ENCODE results near the gene NEDD4L.

The NEDD4L gene

DNA sequence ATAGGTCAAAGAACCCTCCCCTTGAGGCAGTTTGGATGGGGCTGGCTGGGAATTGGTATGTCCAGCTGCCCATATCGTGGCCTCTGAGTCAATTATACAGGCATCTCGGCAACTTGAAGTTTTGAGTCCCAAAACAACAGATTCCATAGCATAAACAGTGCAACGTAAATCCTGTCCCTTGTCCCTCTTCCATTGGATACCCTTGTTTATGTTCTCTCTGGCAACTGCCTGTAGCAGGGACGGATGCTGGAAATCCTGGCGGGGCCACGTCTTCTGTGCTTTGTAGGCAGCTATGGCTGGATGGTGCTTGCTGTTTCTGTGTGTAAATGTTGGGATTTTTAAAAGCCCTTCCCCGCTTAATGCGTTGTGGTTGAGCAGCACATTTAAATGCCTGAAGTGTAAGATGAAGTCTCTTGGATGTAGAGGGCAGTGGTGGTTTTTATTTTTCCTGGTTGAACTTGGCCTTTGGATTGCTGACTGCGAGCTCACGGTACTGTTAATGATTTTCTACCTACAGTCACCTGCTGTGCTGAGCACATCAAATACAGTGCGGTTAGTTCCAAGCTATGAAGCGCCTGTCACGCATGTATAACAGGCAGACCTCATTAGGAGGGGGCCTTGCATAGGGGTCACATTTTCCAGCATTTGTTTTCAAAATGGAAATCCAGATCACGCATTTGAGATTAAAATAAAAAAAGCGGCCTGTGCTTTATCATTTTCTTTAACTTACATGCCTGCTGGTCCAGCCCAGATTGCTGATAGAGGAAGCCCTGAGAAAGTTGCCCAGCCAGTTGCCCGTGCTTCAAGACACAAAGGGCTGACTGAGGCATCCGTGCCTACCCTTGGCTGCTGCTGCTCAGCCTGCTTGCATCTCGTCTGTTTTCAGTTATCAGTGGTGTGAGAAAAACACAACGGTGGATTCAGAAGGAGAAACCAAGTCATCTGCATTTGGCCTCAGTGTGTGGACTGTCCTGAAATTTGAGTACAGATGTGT lies 84.7 kb downstream of the NEDD4L start:
- Histone ChIP-seq H3K4me1 (ENCODE audit: control insufficient read depth, insufficient read depth, low read length) (peaks cover 3% of the 10 kb centered on the region), H3K27me3 (ENCODE audit: control insufficient read depth, insufficient read depth, low read length) (peaks cover 4% of the 10 kb centered on the region), H3K9ac (ENCODE audit: low read depth, low read length) (no peak overlapping the region), H3K4me2 (ENCODE audit: low read length) (no peak overlapping the region), H3K36me3 (ENCODE audit: insufficient read depth, low read length) (no peaks in the 10 kb centered on the region), H3K9me3 (replicated peaks; ENCODE audit: low read length) (no peaks in the 10 kb centered on the region), H3K4me3 (ENCODE audit: low read length) (no peak overlapping the region)

DNA sequence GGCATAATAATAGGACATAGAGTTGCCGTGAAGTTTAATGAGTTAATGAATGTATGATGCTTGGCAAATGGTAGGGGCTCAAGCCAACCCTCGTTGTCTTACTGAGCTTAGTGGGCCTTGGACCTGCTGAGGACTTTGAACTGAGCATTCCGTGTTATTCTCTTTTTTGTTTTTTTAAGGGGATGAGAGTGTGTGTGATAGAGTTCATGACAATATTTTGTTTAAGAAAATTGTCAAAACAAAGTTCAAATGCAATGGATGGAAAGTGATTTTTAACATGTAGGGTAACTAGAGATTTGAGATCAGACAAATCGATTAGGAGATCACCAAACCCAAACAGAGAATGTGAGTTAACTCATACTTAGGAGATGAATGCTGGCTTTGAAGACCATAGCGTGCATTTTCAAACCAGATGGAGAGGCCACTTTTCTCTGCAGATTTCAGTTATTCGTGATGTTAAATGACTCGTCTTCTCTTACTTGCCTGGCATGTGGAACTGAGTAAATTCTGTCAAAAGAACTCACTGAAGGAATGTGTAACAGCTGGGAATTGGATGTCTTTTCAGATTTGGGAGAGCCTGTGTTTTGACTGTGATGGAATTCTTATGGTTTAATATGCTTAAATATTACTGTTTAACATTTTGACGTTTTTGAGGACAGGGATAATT lies 88.7 kb downstream of the NEDD4L start:
- Histone ChIP-seq H3K27me3 (ENCODE audit: control insufficient read depth, insufficient read depth, low read length) (no peaks in the 10 kb centered on the region), H3K9ac (ENCODE audit: low read depth, low read length) (no peak overlapping the region), H3K4me2 (ENCODE audit: low read length) (no peak overlapping the region), H3K4me1 (ENCODE audit: control insufficient read depth, insufficient read depth, low read length) (peaks cover 3% of the 10 kb centered on the region), H3K9me3 (replicated peaks; ENCODE audit: low read length) (no peaks in the 10 kb centered on the region), H3K4me3 (ENCODE audit: low read length) (no peak overlapping the region), H3K36me3 (ENCODE audit: insufficient read depth, low read length) (no peaks in the 10 kb centered on the region)

DNA sequence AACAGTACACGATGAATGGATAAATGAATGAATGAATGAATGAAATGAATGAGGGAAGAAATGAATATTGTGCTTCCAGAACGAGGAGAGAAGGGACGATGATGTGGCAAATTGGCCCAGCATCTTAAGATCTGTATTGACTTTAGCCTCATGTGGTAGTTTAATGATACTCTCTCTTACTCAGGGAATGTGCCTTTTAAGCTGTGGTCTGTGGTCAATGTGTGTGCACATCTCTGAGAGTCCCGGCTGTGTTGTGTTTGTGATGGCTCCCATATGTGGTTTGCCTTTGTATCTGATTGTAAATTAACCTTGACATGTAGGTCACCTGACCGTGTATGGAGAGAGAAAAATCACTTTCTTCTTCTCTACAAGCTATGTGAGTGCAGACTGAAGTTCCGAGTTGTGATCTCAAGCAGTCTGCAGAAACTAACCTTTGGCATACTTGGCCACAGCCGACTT lies 91.2 kb downstream of the NEDD4L start:
- Histone ChIP-seq H3K4me3 (ENCODE audit: low read length) (no peak overlapping the region), H3K27me3 (ENCODE audit: control insufficient read depth, insufficient read depth, low read length) (peaks cover 4% of the 10 kb centered on the region), H3K4me2 (ENCODE audit: low read length) (no peak overlapping the region), H3K4me1 (ENCODE audit: control insufficient read depth, insufficient read depth, low read length) (peaks cover 3% of the 10 kb centered on the region), H3K36me3 (ENCODE audit: insufficient read depth, low read length) (no peaks in the 10 kb centered on the region), H3K9ac (ENCODE audit: low read depth, low read length) (no peak overlapping the region), H3K9me3 (replicated peaks; ENCODE audit: low read length) (no peaks in the 10 kb centered on the region)

DNA sequence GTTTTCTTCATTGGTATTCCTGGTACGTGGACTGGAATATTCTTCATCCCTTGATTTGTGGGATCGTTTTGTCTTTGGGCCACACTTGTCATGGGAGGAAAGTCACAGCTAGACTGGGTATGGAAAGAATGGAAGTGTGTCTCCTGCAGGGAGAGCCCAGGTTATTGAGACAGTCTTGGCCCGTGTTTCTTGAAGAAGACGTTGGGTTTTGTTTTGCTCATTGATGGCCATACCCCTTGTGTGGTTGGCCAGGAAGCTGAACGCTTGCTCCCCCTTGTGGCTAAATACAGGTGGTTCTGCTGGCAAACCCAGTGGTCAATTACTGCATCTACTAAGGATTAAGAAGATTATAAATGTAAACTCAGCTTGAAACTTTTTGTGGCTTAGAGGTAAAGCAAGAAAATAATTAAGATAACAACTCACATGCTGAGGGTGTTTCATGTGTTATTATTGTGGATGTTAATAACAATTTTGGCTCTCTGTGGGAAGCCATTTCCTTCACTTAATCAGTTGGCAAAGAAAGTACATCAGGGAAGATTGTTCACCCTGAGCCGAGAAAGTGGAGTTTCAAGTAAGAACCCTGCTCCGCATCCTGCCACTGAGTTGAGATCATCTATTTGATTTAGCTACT lies 91.8 kb downstream of the NEDD4L start:
- Histone ChIP-seq H3K4me1 (ENCODE audit: control insufficient read depth, insufficient read depth, low read length) (peaks cover 3% of the 10 kb centered on the region), H3K9me3 (replicated peaks; ENCODE audit: low read length) (no peaks in the 10 kb centered on the region), H3K9ac (ENCODE audit: low read depth, low read length) (no peak overlapping the region), H3K4me3 (ENCODE audit: low read length) (no peak overlapping the region), H3K36me3 (ENCODE audit: insufficient read depth, low read length) (no peaks in the 10 kb centered on the region), H3K4me2 (ENCODE audit: low read length) (peak overlapping the region; percentile 34), H3K27me3 (ENCODE audit: control insufficient read depth, insufficient read depth, low read length) (peaks cover 4% of the 10 kb centered on the region)

DNA sequence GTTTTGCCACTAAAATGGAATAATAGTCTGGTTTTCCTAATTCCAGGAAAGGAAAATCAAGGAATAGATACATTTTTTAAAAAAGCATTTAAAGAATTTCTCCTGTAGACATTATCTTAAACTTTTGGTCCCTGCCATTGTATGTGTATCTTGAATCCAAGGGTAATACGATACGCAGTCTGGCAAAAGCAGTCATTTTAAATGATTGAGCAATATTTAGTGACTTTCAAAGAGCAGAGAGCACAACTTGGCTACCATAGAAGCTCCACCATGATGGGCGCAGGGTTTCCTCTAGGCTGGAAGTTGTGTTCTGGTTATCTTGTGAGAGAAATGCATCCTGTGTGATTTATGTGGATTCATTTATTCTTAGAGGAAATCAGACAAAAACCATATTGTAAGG lies 92.9 kb downstream of the NEDD4L start:
- no peaks in the 10 kb centered on the region for H3K36me3 ChIP-seq (ENCODE audit: insufficient read depth, low read length)
- peaks cover 3% of the 10 kb centered on the region for H3K4me1 ChIP-seq (ENCODE audit: control insufficient read depth, insufficient read depth, low read length)

DNA sequence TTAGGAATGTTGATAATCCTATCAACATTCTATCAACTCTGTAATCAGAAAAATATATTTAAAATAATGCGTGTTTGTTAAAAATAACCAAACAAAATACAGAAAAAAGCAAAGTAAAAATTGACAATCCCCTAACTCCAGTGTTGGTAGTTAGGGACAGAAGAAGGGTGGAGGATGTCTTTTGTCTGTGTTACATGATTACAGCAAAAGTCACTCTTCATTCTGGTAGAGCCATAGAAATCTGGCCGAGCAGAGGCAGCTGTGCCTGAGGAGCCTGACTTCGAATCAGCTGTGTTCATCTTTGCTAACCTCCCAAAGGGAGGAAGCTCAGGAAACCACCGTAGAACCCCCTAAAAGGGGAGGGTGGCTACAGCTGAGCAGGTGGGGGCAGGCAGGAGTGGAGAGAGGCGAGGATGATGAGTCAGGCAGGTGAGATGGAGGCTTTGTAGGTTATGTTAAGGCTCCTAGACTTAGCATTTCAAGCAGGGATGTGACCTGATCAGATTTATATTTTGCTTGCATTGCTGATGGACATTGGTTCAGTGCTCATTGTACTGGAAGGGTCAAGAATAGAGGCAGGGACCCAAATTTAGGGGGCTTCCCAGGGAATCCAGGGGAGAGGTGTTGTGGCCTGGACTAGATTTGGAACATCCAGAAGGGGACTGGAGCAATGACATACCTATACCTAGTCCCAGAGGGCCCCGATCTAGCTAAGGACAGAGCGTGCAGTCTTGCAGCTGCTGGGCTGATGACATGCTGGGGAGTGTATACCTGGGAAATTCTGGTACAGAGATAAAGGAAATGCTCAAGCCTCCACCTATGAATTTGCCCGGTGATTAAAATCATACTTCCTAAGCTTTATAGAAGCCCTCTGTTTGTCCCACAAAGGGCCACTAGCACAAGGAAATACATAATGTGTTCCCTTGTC lies 95.7 kb downstream of the NEDD4L start:
- no peaks in the 10 kb centered on the region for H3K9me3 ChIP-seq (replicated peaks; ENCODE audit: low read length)
- H3K4me2 ChIP-seq (ENCODE audit: low read length) = no peak overlapping the region
- peaks cover 4% of the 10 kb centered on the region for H3K27me3 ChIP-seq (ENCODE audit: control insufficient read depth, insufficient read depth, low read length)
- no peaks in the 10 kb centered on the region for H3K36me3 ChIP-seq (ENCODE audit: insufficient read depth, low read length)
- no peak overlapping the region for H3K9ac ChIP-seq (ENCODE audit: low read depth, low read length)
- no peaks in the 10 kb centered on the region for H3K4me1 ChIP-seq (ENCODE audit: control insufficient read depth, insufficient read depth, low read length)
- H3K4me3 ChIP-seq (ENCODE audit: low read length) = no peak overlapping the region

More for the DNA sequence above, 92.9 kb downstream of the NEDD4L start:
- Histone ChIP-seq H3K9ac (ENCODE audit: low read depth, low read length) (no peak overlapping the region), H3K4me3 (ENCODE audit: low read length) (no peak overlapping the region), H3K4me2 (ENCODE audit: low read length) (no peak overlapping the region), H3K27me3 (ENCODE audit: control insufficient read depth, insufficient read depth, low read length) (peaks cover 4% of the 10 kb centered on the region), H3K9me3 (replicated peaks; ENCODE audit: low read length) (no peaks in the 10 kb centered on the region)

DNA sequence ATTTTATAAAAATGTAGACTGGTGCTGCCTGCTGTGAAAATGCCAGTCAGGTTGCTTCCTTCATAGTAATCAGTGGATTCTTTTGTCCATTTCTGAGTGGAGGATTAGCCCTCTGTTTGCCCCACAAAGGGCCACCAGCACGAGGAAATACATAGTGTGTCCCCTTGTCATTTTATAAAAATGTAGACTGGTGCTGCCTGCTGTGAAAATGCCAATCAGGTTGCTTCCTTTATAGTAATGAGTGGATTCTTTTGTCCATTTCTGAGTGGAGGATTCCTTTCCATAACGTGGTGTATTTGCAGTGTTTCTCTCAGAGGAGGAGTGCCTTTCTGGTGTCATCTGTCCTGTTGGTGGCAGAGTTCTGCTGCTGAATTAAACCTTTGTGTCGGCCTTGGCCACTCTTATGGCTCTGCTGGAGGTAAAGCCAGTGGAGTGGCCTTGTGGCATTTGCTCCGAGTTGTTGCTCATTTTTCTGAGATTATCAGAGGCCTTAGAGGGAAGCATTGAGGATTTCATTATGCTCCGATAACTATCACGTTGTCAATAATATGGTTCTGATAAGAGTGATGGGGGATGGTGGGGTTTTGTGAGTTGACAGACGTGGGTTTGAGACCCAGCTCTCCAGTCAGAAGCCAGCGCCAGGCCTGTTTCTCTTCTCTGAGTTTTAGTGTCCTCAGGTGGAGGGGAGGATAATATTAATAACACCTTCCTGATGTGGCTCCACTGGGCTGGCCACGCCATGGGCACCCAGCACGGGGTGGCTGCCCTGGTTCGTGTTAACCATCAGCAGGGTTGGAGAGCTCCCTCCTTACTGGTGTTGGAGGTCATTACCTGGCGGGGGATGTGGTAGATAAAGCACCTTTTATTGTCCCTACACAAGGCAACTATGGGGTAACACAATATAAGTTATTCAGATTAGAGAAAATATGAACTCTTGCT lies 96.6 kb downstream of the NEDD4L start:
- H3K9ac ChIP-seq (ENCODE audit: low read depth, low read length) = no peak overlapping the region
- H3K36me3 ChIP-seq (ENCODE audit: insufficient read depth, low read length) = no peaks in the 10 kb centered on the region
- no peak overlapping the region for H3K4me2 ChIP-seq (ENCODE audit: low read length)
- peaks cover 4% of the 10 kb centered on the region for H3K27me3 ChIP-seq (ENCODE audit: control insufficient read depth, insufficient read depth, low read length)
- H3K4me1 ChIP-seq (ENCODE audit: control insufficient read depth, insufficient read depth, low read length) = no peaks in the 10 kb centered on the region
- no peak overlapping the region for H3K4me3 ChIP-seq (ENCODE audit: low read length)
- H3K9me3 ChIP-seq (replicated peaks; ENCODE audit: low read length) = no peaks in the 10 kb centered on the region

DNA sequence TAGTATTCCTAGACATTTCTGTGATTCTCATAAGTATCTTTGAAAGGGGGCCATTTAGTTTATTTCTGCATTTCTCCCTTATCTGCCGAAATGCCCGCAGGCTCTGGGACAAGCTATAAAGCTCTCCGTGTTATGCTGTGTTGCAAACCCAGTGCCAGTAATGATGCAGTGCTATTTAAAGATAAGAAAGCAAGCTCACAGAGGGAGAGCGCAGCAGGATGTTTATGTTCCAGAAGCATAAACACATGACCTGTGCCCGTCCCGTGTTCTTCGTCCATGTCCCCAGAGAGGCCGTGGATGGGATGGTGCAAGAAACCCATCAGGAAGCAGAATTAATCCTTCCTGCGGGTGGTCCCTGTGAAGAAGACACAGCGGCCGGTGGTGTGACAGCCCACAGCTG lies 99.4 kb downstream of the NEDD4L start:
- Histone ChIP-seq H3K4me1 (ENCODE audit: control insufficient read depth, insufficient read depth, low read length) (no peaks in the 10 kb centered on the region), H3K4me3 (ENCODE audit: low read length) (no peak overlapping the region)

DNA sequence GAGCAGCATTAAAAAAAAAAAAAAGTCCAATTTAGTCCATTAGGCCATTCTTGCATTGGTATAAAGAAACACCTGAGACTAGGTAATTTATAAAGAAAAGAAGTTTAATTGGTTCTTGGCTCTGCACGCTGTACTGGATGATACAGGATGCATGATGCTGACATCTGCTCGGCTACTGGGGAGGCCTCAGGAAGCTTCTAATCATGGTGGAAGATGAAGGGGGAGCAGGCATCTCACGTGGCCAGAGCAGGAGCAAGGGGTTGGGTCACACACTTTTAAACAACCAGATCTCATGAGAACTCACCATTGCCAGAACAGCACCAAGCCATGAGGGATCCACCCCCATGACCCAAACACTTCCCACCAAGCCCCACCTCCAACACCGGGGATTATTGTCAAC lies 100.1 kb downstream of the NEDD4L start:
- peaks cover 4% of the 10 kb centered on the region for H3K27me3 ChIP-seq (ENCODE audit: control insufficient read depth, insufficient read depth, low read length)
- no peak overlapping the region for H3K9ac ChIP-seq (ENCODE audit: low read depth, low read length)
- H3K4me1 ChIP-seq (ENCODE audit: control insufficient read depth, insufficient read depth, low read length) = no peaks in the 10 kb centered on the region
- no peak overlapping the region for H3K4me3 ChIP-seq (ENCODE audit: low read length)
- H3K36me3 ChIP-seq (ENCODE audit: insufficient read depth, low read length) = no peaks in the 10 kb centered on the region
- no peaks in the 10 kb centered on the region for H3K9me3 ChIP-seq (replicated peaks; ENCODE audit: low read length)
- no peak overlapping the region for H3K4me2 ChIP-seq (ENCODE audit: low read length)

More for the DNA sequence above, 99.4 kb downstream of the NEDD4L start:
- no peaks in the 10 kb centered on the region for H3K36me3 ChIP-seq (ENCODE audit: insufficient read depth, low read length)
- H3K27me3 ChIP-seq (ENCODE audit: control insufficient read depth, insufficient read depth, low read length) = peaks cover 4% of the 10 kb centered on the region
- H3K4me2 ChIP-seq (ENCODE audit: low read length) = no peak overlapping the region
- H3K9ac ChIP-seq (ENCODE audit: low read depth, low read length) = no peak overlapping the region
- no peaks in the 10 kb centered on the region for H3K9me3 ChIP-seq (replicated peaks; ENCODE audit: low read length)

DNA sequence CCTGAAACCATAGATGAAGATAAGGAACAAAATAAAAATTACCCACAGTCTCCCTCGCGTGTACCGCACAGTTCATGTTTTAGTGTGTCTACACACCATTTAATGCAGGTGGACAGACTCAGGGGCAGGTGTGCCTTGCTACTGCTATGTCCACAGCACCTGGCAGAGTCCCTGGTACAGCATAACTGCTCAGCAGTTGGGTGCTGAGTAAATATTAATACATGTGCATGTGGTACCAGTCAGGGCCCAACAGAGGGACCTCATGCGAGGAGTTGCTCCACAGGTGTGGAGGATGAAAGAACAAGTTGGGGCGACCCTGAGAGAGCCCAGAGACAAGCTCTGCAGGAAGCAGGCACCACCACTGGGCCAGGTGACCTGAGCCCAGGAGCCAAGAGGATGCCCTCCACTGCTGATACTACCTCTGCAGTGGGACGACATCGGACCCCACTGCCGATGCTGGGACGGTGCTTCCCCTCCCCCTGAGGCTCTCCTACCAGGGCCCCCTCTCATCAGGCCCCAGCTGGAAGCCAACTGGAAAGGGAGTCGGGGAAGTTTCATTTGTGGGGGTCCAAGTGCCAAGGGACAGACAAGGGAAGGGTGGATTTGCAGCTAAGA lies 100.8 kb downstream of the NEDD4L start:
- no peak overlapping the region for H3K4me2 ChIP-seq (ENCODE audit: low read length)
- H3K9ac ChIP-seq (ENCODE audit: low read depth, low read length) = no peak overlapping the region
- H3K36me3 ChIP-seq (ENCODE audit: insufficient read depth, low read length) = no peaks in the 10 kb centered on the region
- H3K27me3 ChIP-seq (ENCODE audit: control insufficient read depth, insufficient read depth, low read length) = peaks cover 1% of the 10 kb centered on the region
- H3K9me3 ChIP-seq (replicated peaks; ENCODE audit: low read length) = no peaks in the 10 kb centered on the region
- no peaks in the 10 kb centered on the region for H3K4me1 ChIP-seq (ENCODE audit: control insufficient read depth, insufficient read depth, low read length)
- no peak overlapping the region for H3K4me3 ChIP-seq (ENCODE audit: low read length)
